ENCODE results near the gene GRAMD2B.
"Not testable (repeated sequence)": the region's sequence is repeated elsewhere in the genome, so short reads cannot be mapped to it uniquely, and the experiment has no call there.

Gene GRAMD2B

GRCh38 chr5:126469536-126470316, 46.5 kb downstream of the GRAMD2B start:
- H3K27me3 Mint-ChIP-seq (ENCODE audit: low read depth): no peaks in the 10 kb centered on the region
- TF ChIP-seq, protein P1, sequence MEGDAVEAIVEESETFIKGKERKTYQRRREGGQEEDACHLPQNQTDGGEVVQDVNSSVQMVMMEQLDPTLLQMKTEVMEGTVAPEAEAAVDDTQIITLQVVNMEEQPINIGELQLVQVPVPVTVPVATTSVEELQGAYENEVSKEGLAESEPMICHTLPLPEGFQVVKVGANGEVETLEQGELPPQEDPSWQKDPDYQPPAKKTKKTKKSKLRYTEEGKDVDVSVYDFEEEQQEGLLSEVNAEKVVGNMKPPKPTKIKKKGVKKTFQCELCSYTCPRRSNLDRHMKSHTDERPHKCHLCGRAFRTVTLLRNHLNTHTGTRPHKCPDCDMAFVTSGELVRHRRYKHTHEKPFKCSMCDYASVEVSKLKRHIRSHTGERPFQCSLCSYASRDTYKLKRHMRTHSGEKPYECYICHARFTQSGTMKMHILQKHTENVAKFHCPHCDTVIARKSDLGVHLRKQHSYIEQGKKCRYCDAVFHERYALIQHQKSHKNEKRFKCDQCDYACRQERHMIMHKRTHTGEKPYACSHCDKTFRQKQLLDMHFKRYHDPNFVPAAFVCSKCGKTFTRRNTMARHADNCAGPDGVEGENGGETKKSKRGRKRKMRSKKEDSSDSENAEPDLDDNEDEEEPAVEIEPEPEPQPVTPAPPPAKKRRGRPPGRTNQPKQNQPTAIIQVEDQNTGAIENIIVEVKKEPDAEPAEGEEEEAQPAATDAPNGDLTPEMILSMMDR (IDR thresholded peaks at IDR 0.05; ENCODE audit: unreplicated experiment in 3 of 3): no peak
- H3K4me3 Mint-ChIP-seq: no peak overlapping the region
- peaks cover 26% of the 10 kb centered on the region for H3K36me3 Mint-ChIP-seq (ENCODE audit: low read depth)
- H3K27ac Mint-ChIP-seq: peak overlapping the region in 1 of 3 experiments; percentile 44
- H3K9me3 Mint-ChIP-seq: no peaks in the 10 kb centered on the region
- peaks cover 6% of the 10 kb centered on the region for H3K4me1 Mint-ChIP-seq

DNA sequence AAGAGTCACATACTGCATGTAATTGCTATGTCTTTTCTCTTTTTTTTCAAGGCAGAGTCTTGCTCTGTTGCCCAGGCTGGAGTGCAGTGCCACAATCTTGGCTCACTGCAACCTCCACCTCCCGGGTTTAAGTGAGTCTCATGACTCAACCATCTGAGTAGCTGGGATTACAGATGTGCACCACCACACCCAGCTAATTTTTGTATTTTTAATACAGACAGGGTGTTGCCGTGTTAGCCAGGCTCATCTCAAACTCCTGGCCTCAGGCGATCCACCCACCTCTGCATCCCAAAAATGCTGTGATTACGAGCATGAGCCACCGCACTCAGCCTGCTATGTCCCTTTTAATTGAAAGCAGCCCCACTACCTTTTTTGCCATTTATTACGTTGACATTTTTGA, 47.3 kb downstream of the GRAMD2B start:
- H3K36me3 Mint-ChIP-seq (ENCODE audit: low read depth): peaks cover 29% of the 10 kb centered on the region
- not testable (repeated sequence) for H3K4me3 Mint-ChIP-seq; H3K9me3 Mint-ChIP-seq; H3K27me3 Mint-ChIP-seq (ENCODE audit: low read depth); H3K4me1 Mint-ChIP-seq
- peak overlapping the region in 2 of 3 experiments; percentile 69 to 81 for H3K27ac Mint-ChIP-seq

- Mint-ChIP-seq H3K36me3 (ENCODE audit: low read depth) (peaks cover 28% of the 10 kb centered on the region), H3K27ac (peak overlapping the region; percentile 70 to 81 (median 74)), H3K4me3 (no peak overlapping the region), H3K9me3 (no peaks in the 10 kb centered on the region), H3K4me1 (peaks cover 6% of the 10 kb centered on the region), H3K27me3 (ENCODE audit: low read depth) (no peaks in the 10 kb centered on the region)
- TF ChIP-seq, protein P1 (IDR thresholded peaks at IDR 0.05; ENCODE audit: unreplicated experiment in 3 of 3): no peak
Observed at GRCh38 chr5:126471247-126471646, 48.0 kb downstream of the GRAMD2B start.

DNA sequence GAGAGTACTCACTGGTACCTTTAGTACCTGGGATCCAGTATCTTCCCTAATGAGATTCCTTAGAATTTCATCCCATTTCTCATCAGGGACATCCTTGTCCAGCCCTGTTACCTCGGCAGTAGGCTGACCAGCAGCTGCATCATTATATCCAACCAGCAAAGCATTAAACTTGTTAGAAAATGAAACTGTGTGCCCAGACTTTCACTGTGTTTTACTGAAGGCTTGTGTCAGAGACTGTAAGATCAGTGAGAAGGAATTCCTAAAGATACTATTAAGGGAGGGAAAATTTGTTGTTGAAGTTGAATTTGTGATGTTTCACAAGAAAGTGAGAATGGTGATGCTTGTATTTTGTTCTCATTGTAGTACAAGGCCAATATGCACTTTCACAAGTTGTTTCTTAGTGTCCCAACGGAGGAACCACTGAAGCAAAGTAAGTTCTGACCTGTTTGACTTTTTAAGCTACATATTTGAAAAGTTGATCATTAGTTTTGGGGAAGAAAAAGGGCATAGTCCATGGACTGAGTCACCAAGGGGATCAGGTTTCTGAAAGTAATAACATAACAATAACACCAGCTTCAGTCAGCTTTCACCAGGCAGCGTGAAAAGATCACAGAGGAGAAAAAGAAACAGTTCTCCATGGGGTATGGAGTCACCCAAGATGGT, 48.8 kb downstream of the GRAMD2B start:
- peak overlapping the region; percentile 70 to 81 (median 74) for H3K27ac Mint-ChIP-seq
- H3K4me1 Mint-ChIP-seq: peaks cover 6% of the 10 kb centered on the region
- peaks cover 22% of the 10 kb centered on the region for H3K36me3 Mint-ChIP-seq (ENCODE audit: low read depth)
- H3K4me3 Mint-ChIP-seq: no peak overlapping the region
- TF ChIP-seq, protein P1 (IDR thresholded peaks at IDR 0.05; ENCODE audit: unreplicated experiment in 3 of 3): no peak
- H3K27me3 Mint-ChIP-seq (ENCODE audit: low read depth): no peaks in the 10 kb centered on the region
- H3K9me3 Mint-ChIP-seq: no peaks in the 10 kb centered on the region

GRCh38 chr5:126472538-126472889, 49.3 kb downstream of the GRAMD2B start:
- H3K9me3 Mint-ChIP-seq: no peaks in the 10 kb centered on the region
- H3K27me3 Mint-ChIP-seq (ENCODE audit: low read depth): no peaks in the 10 kb centered on the region
- H3K36me3 Mint-ChIP-seq (ENCODE audit: low read depth): peaks cover 22% of the 10 kb centered on the region
- H3K27ac Mint-ChIP-seq: peak overlapping the region; percentile 70 to 81 (median 74)
- peaks cover 11% of the 10 kb centered on the region for H3K4me1 Mint-ChIP-seq
- no peak overlapping the region for H3K4me3 Mint-ChIP-seq
- TF ChIP-seq, protein P1 (IDR thresholded peaks at IDR 0.05; ENCODE audit: unreplicated experiment in 3 of 3): no peak

GRCh38 chr5:126477294-126478117, 54.3 kb downstream of the GRAMD2B start:
- Mint-ChIP-seq H3K27me3 (ENCODE audit: low read depth) (no peaks in the 10 kb centered on the region), H3K36me3 (ENCODE audit: low read depth) (peaks cover 38% of the 10 kb centered on the region), H3K27ac (peak overlapping the region; percentile 95 to 96 (median 95)), H3K4me3 (peak overlapping the region in 2 of 3 experiments; percentile 23 to 44), H3K9me3 (no peaks in the 10 kb centered on the region), H3K4me1 (peaks cover 22% of the 10 kb centered on the region)
- TF ChIP-seq, protein P1 (IDR thresholded peaks at IDR 0.05; ENCODE audit: unreplicated experiment in 3 of 3): no peak

Data from nephron (organoid).